Endothelial cell of umbilical vein (primary cell): ENCODE measurements around the gene TMC6. TPM values are rescaled to one million over a fixed set of nuclear protein-coding genes. Genes with fewer than 3 reads are reported as not detected.

ENCODE experiments used
- BruUV-seq: library from RNA; stranded (reverse); fragments of 400-500 nt; replicated peaks from 2 replicates; lab custom pipeline; 2021; lab: Mats Ljungman, UMichigan
- CTCF ChIA-PET: fragments of 300-600, 350-600 bp; sonication (Branson Sonifier 250); formaldehyde crosslinking; loops from one replicate; lab custom pipeline; 2021; ENCODE audit warnings: antibody characterized with exemption, inconsistent platforms; lab: Charles Lee
- POLR2A ChIA-PET: fragments of 300-600, 350-600 bp; sonication (Branson Sonifier 250); formaldehyde crosslinking; loops from one replicate; lab custom pipeline; 2021; ENCODE audit warnings: antibody characterized with exemption, inconsistent platforms; lab: Charles Lee
- DNase-seq: peaks from one replicate; pipeline ENCODE4 v3.0.0-alpha.2; 2011; ENCODE audit warnings: low read depth, low spot score
- FAIRE-seq: peaks from 2 replicates; lab custom pipeline; 2011; peaks lifted over from hg19 to GRCh38; lab: Jason Lieb, UNC
- H2AFZ ChIP-seq: 2 replicates; pipeline ENCODE4 v1.6.0; 2012; ENCODE audit warnings: low read depth, low read length, control low read depth, inconsistent platforms
- H3K27ac ChIP-seq: 2 replicates; pipeline ENCODE4 v1.5.1; 2011; ENCODE audit warnings: low read depth, mild to moderate bottlenecking, control low read depth, low read length, moderate library complexity; ENCODE audit not compliant: insufficient read depth
- H3K27me3 ChIP-seq, 2 experiments: 2 replicates each; pipeline versions ENCODE4 v1.6.0 to v1.6.1; 2011; ENCODE audit warnings: low read length in 2 of 2, mixed read lengths in 1 of 2; ENCODE audit not compliant: control insufficient read depth in 2 of 2, insufficient read depth in 2 of 2
- H3K36me3 ChIP-seq, 2 experiments: 2 replicates in 1 of 2; 3 replicates in 1 of 2; pipeline ENCODE4 v1.5.1; 2011; ENCODE audit warnings: low read length in 2 of 2, mild to moderate bottlenecking in 1 of 2, moderate library complexity in 1 of 2; ENCODE audit not compliant: control insufficient read depth in 2 of 2, insufficient read depth in 2 of 2; ENCODE audit errors: extremely low read depth in 1 of 2
- H3K4me1 ChIP-seq: 3 replicates; pipeline ENCODE4 v1.5.1; 2011; ENCODE audit warnings: mild to moderate bottlenecking, low read length; ENCODE audit not compliant: control insufficient read depth, insufficient read depth; ENCODE audit errors: extremely low read depth
- H3K4me2 ChIP-seq: 2 replicates; pipeline ENCODE4 v1.6.1; 2011; ENCODE audit warnings: low read length, control low read depth, mixed read lengths; ENCODE audit not compliant: insufficient read depth
- H3K4me3 ChIP-seq, 3 experiments: fragments of 200-600 bp in 1 of 3; sonication (generic), shearing (Covaris generic) in 1 of 3; replicated peaks in 1 of 3; 2 replicates each; pipeline ENCODE4 v1.5.1; 2011 to 2016; ENCODE audit warnings: control low read depth in 3 of 3, low read length in 3 of 3, mild to moderate bottlenecking in 2 of 3, inconsistent platforms in 1 of 3, low read depth in 1 of 3, moderate library complexity in 1 of 3; ENCODE audit not compliant: insufficient read depth in 1 of 3
- H3K79me2 ChIP-seq: 2 replicates; pipeline ENCODE4 v1.6.0; 2012; ENCODE audit warnings: low read length, inconsistent platforms; ENCODE audit not compliant: control insufficient read depth, insufficient read depth
- H3K9ac ChIP-seq: replicated peaks from 2 replicates; pipeline ENCODE3; 2011; ENCODE audit warnings: low read length, control low read depth; ENCODE audit not compliant: insufficient read depth; ENCODE audit errors: extremely low read depth
- H3K9me1 ChIP-seq: replicated peaks from 3 replicates; pipeline ENCODE4 v1.6.0; 2011; ENCODE audit warnings: mild to moderate bottlenecking, low read length; ENCODE audit not compliant: control insufficient read depth, insufficient read depth; ENCODE audit errors: extremely low read depth
- H3K9me3 ChIP-seq: replicated peaks from 2 replicates; pipeline ENCODE4 v1.5.1; 2012; ENCODE audit warnings: low read length, inconsistent platforms; ENCODE audit not compliant: control insufficient read depth, insufficient read depth
- H4K20me1 ChIP-seq: replicated peaks from 2 replicates; pipeline ENCODE3; 2011; ENCODE audit warnings: mild to moderate bottlenecking, low read length; ENCODE audit not compliant: control insufficient read depth, insufficient read depth; ENCODE audit errors: extremely low read depth
- CTCF ChIP-seq, 2 donors: IDR thresholded peaks; 1 replicate in 1 of 2; 2 replicates in 1 of 2; pipeline ENCODE4 v1.5.1; 2011; ENCODE audit warnings: low read length in 2 of 2, mild to moderate bottlenecking in 2 of 2, moderate library complexity in 2 of 2, control low read depth in 1 of 2, inconsistent platforms in 1 of 2, low read depth in 1 of 2; ENCODE audit not compliant: insufficient read depth in 1 of 2; ENCODE audit errors: extremely low read depth in 1 of 2
- EZH2 ChIP-seq: IDR thresholded peaks from 2 replicates; pipeline ENCODE4 v1.6.1; 2012; ENCODE audit warnings: borderline replicate concordance, low read depth, mild to moderate bottlenecking, moderate library complexity, low read length, inconsistent platforms; ENCODE audit not compliant: severe bottlenecking
- FOS ChIP-seq: IDR thresholded peaks from 2 replicates; pipeline ENCODE4 v1.6.1; 2011; ENCODE audit warnings: mild to moderate bottlenecking, low read length, moderate library complexity, borderline replicate concordance; ENCODE audit not compliant: insufficient read depth
- GATA2 ChIP-seq: IDR thresholded peaks from 2 replicates; pipeline ENCODE4 v1.7.0; 2011; ENCODE audit warnings: low read depth, mild to moderate bottlenecking, moderate library complexity, mixed read lengths, low read length; ENCODE audit not compliant: insufficient read length, insufficient read depth
- JUN ChIP-seq: IDR thresholded peaks from 2 replicates; pipeline ENCODE4 v1.6.1; 2011; ENCODE audit warnings: borderline replicate concordance, low read depth; ENCODE audit not compliant: insufficient read length, insufficient read depth
- MAX ChIP-seq: IDR thresholded peaks from 2 replicates; pipeline ENCODE4 v1.6.1; 2011; ENCODE audit not compliant: insufficient read depth, insufficient read length
- MYC ChIP-seq: IDR thresholded peaks from one replicate; pipeline ENCODE4 v1.6.1; 2011; ENCODE audit warnings: mild to moderate bottlenecking, low read depth, low read length
- POLR2A ChIP-seq: IDR thresholded peaks from 2 replicates; pipeline ENCODE4 v1.6.1; 2012; ENCODE audit warnings: low read depth, mild to moderate bottlenecking, control low read depth, low read length
- POLR2AphosphoS5 ChIP-seq: IDR thresholded peaks from 2 replicates; pipeline ENCODE4 v1.6.1; 2012; ENCODE audit warnings: low read depth, mild to moderate bottlenecking, control low read depth, low read length, moderate library complexity; ENCODE audit not compliant: insufficient read depth
- dilution Hi-C: fragments of 300-500 bp; cut with MboI; formaldehyde crosslinking; loops from one replicate; pipeline ENCODE4 v1.15.0; 2019; ENCODE audit warnings: low sequenced_read_pairs; ENCODE audit not compliant: extremely low pct_ligation_motif_present
- intact Hi-C: fragments of 100-400 bp; cut with micrococcal nuclease; formaldehyde crosslinking; loops from one replicate; pipeline ENCODE4 v1.10.0; 2022
- polyA plus RNA-seq, 4 experiments: library from polyadenylated mRNA; depleted of rRNA in 3 of 4; stranded (reverse) in 3 of 4; unstranded in 1 of 4; fragments of >200 nt; gene quantifications; 2 replicates each; pipeline versions ENCODE4 v1.2.1 to v1.2.3, GENCODE V29; 2011 to 2012; ENCODE audit warnings: missing spikeins in 1 of 4
- total RNA-seq: library from RNA; stranded (reverse); gene quantifications from 2 replicates; pipeline ENCODE4 v1.2.3, GENCODE V29; 2021

Gene TMC6
- total and polyA plus RNA-seq, 2 donors (not counting 3 experiments of a cell fraction or from before 2014, with no cell fraction given) = 23.2 to 72.4 TPM

DNA sequence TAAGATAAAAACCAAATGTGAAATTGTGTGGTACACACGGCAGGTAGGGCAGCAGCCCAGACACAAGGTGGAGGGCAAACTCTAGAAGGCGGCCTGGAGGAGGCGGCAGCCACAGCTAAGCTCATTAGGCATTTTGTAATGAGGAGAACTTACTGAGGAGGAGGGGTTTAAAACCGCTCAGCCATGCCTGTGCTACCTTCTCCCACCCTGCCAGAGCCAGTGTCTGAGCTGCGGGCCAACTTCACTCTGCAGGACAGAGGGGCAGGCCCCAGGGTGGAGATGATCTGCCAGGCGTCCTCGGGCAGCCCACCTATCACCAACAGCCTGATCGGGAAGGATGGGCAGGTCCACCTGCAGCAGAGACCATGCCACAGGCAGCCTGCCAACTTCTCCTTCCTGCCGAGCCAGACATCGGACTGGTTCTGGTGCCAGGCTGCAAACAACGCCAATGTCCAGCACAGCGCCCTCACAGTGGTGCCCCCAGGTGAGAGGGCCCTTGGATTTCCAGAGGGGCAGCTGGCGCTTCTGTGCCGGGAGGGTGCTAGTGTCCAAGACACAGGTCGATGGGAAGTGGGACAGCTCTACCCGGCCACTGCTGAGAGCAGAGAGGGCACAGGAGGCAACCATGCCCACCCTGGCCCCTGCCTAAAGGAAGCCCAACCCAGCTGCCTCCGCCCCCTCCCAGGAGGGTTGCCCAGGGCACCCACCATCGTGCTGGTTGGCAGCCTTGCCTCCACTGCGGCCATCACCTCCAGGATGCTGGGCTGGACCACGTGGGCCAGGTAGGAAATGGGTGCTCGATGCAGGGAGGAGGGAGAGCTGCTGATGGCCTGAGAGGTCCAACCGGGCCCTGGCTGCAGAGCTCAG lies 35.6 kb upstream of the TMC6 start:
- ChIA-PET CTCF (interaction anchor here (2.7 kb wide), 1 partner anchor 13 kb away, joined by 9 read pairs; no protein-coding TSS in a partner anchor), POLR2A (no interaction called here)
- DNase-seq (no peak), FAIRE-seq (no peak)
- dilution Hi-C loops = no loop called here
- H3K4me2 ChIP-seq = no peak overlapping the region
- H3K9me3 ChIP-seq = no peaks in the 10 kb centered on the region
- no TSS peak for BruUV-seq
- no peaks in the 10 kb centered on the region for H4K20me1 ChIP-seq
- no peak overlapping the region for H3K4me3 ChIP-seq
- no peaks in the 10 kb centered on the region for H3K36me3 ChIP-seq
- no peaks in the 10 kb centered on the region for H3K9me1 ChIP-seq
- no peaks in the 10 kb centered on the region for H3K27me3 ChIP-seq
- H3K9ac ChIP-seq = no peak overlapping the region
- TF ChIP-seq EZH2 = no peak
- no peak for TF ChIP-seq MYC
- no peak for TF ChIP-seq MAX
- no peak for TF ChIP-seq CTCF (IDR thresholded peaks at IDR 0.05; ENCODE audit: extremely low read depth in 1 of 2, insufficient read depth in 1 of 2, low read depth in 1 of 2, low read length in 2 of 2)
- TF ChIP-seq GATA2 = no peak
- no peak for TF ChIP-seq FOS
- TF ChIP-seq POLR2A = no peak
- no peak for TF ChIP-seq JUN
- no peak for TF ChIP-seq POLR2AphosphoS5
- intact Hi-C loops = no loop called here
- H3K4me1 ChIP-seq = peaks cover 2% of the 10 kb centered on the region
- no peaks in the 10 kb centered on the region for H3K79me2 ChIP-seq
- H2AFZ ChIP-seq = no peak overlapping the region
- H3K27ac ChIP-seq = no peak overlapping the region
